GM23248 (cell line): ENCODE data around the gene DLG4. TPM values are rescaled to one million over a fixed set of nuclear protein-coding genes. Genes with fewer than 3 reads are reported as not detected.
A peak's percentile ranks its signal among the peaks of the same experiment; 100 is the strongest.

ENCODE experiments used
- DNase-seq: peaks from one replicate; pipeline ENCODE4 v3.0.0-alpha.2; 2015
- H2AFZ ChIP-seq: fragments of 200-600 bp; sonication (generic); 2 replicates; pipeline ENCODE4 v1.6.1; 2016; ENCODE audit warnings: antibody characterized with exemption
- H3F3A ChIP-seq: fragments of 200-600 bp; sonication (generic); 2 replicates; pipeline ENCODE4 v1.6.1; 2016; ENCODE audit warnings: mild to moderate bottlenecking, antibody characterized with exemption, mixed run types; ENCODE audit not compliant: insufficient read depth
- H3K27ac ChIP-seq: fragments of 200-600 bp; sonication (generic); 2 replicates; pipeline ENCODE4 v1.5.1; 2016; ENCODE audit warnings: mild to moderate bottlenecking
- H3K27me3 ChIP-seq: fragments of 200-600 bp; sonication (generic); replicated peaks from 2 replicates; pipeline ENCODE4 v1.6.1; 2016; ENCODE audit warnings: mild to moderate bottlenecking; ENCODE audit not compliant: insufficient read depth
- H3K36me3 ChIP-seq: fragments of 200-600 bp; sonication (generic); 2 replicates; pipeline ENCODE4 v1.6.1; 2016; ENCODE audit warnings: low read depth, mild to moderate bottlenecking
- H3K4me1 ChIP-seq: fragments of 200-600 bp; sonication (generic); 2 replicates; pipeline ENCODE4 v1.6.1; 2016; ENCODE audit warnings: mild to moderate bottlenecking; ENCODE audit not compliant: insufficient read depth
- H3K4me2 ChIP-seq: fragments of 200-600 bp; sonication (generic); one replicate; pipeline ENCODE4 v1.6.1; 2016; ENCODE audit warnings: mild to moderate bottlenecking; ENCODE audit not compliant: unreplicated experiment
- H3K4me3 ChIP-seq: fragments of 200-600 bp; sonication (generic); 2 replicates; pipeline ENCODE4 v1.5.1; 2016; ENCODE audit warnings: mild to moderate bottlenecking
- H3K79me2 ChIP-seq: fragments of 200-600 bp; sonication (generic); 2 replicates; pipeline ENCODE4 v1.6.1; 2016; ENCODE audit warnings: mild to moderate bottlenecking; ENCODE audit not compliant: insufficient read depth
- H3K9ac ChIP-seq: fragments of 200-600 bp; sonication (generic); 2 replicates; pipeline ENCODE4 v1.6.1; 2016; ENCODE audit warnings: mild to moderate bottlenecking
- H3K9me2 ChIP-seq: fragments of 200-600 bp; sonication (generic); 2 replicates; pipeline ENCODE4 v1.6.1; 2016; ENCODE audit warnings: mixed run types, mild to moderate bottlenecking, moderate library complexity; ENCODE audit not compliant: insufficient read depth
- H3K9me3 ChIP-seq: fragments of 200-600 bp; sonication (generic); one replicate; pipeline ENCODE4 v1.6.1; 2017; ENCODE audit warnings: low read depth
- H4K20me1 ChIP-seq: fragments of 200-600 bp; sonication (generic); 2 replicates; pipeline ENCODE4 v1.6.0; 2016; ENCODE audit not compliant: insufficient read depth
- EZH2 ChIP-seq: fragments of 200-600 bp; sonication (generic); IDR thresholded peaks from 2 replicates; pipeline ENCODE4 v1.6.1; 2018; ENCODE audit warnings: antibody characterized with exemption, mild to moderate bottlenecking; ENCODE audit not compliant: insufficient read depth, poor library complexity, severe bottlenecking
- EZH2phosphoT487 ChIP-seq: fragments of 200-600 bp; sonication (generic); IDR thresholded peaks from 2 replicates; pipeline ENCODE4 v1.6.1; 2018; ENCODE audit warnings: antibody characterized with exemption, moderate library complexity, mild to moderate bottlenecking, low read depth; ENCODE audit not compliant: insufficient read depth
- WGBS, 2 experiments: methylation state at CpG; one replicate each; pipeline ENCODE4 v1.1.6; 2015 to 2017; ENCODE audit warnings: low lambda C conversion rate in 2 of 2, low coverage in 1 of 2; ENCODE audit errors: missing lambda C conversion rate in 2 of 2; 5-methylcytosine and 5-hydroxymethylcytosine counted together
- in situ Hi-C: fragments of 300-500 bp; cut with MboI; formaldehyde crosslinking; loops from 2 replicates; pipeline ENCODE4 v1.15.0; 2020
- polyA plus RNA-seq: library from polyadenylated mRNA; unstranded; fragments of >200 nt; fragmentation: Nextera tagmentation; extraction: Ambion mirVana; gene quantifications from 2 replicates; pipeline ENCODE4 v1.2.1, GENCODE V29; 2016
- total RNA-seq: library from RNA; depleted of rRNA; stranded (reverse); fragments of >200 nt; shearing (Covaris generic); gene quantifications from 2 replicates; pipeline ENCODE4 v1.2.3, GENCODE V29; 2014

Gene DLG4
- total and polyA plus RNA-seq, 2 experiments from 2014 or later, result 1.3 to 13.1 TPM

- no peaks in the 10 kb centered on the region; the same call in 1 of the 2 replicates for H4K20me1 ChIP-seq
- TF ChIP-seq EZH2phosphoT487 (no peak), EZH2 (no peak)
- H3K4me1 ChIP-seq, result peaks cover 38% of the 10 kb centered on the region
- H3K79me2 ChIP-seq, result peaks cover 85% of the 10 kb centered on the region
- H3K9ac ChIP-seq, result peak overlapping the region; percentile 96
- H3K4me3 ChIP-seq, result peak overlapping the region; percentile 99
- H3K27ac ChIP-seq, result peak overlapping the region; percentile 77; the same call in 1 of the 2 replicates
- H3K36me3 ChIP-seq, result peaks cover 14% of the 10 kb centered on the region; the same call in 1 of the 2 replicates
- no peak overlapping the region for H2AFZ ChIP-seq
- peak overlapping the region; percentile 44 for H3K4me2 ChIP-seq
- in situ Hi-C loops, result no loop called here
- 75 to 77% methylated on average over 6 of the region's 6 CpGs for WGBS, 2 experiments
- DNase-seq, result no peak
- H3K27me3 ChIP-seq, result no peaks in the 10 kb centered on the region
- no peaks in the 10 kb centered on the region for H3K9me2 ChIP-seq
- no peaks in the 10 kb centered on the region for H3K9me3 ChIP-seq
- peaks cover 56% of the 10 kb centered on the region for H3F3A ChIP-seq
Measured at GRCh38 chr17:7236808-7237207, 17.2 kb upstream of the DLG4 start.

GRCh38 chr17:7235693-7236665 lies 16.3 kb upstream of the DLG4 start:
- no peak overlapping the region for H3K4me3 ChIP-seq
- TF ChIP-seq EZH2phosphoT487, result no peak
- no peak for TF ChIP-seq EZH2
- peaks cover 48% of the 10 kb centered on the region for H3F3A ChIP-seq
- H4K20me1 ChIP-seq, result no peaks in the 10 kb centered on the region; the same call in 1 of the 2 replicates
- no peaks in the 10 kb centered on the region for H3K9me2 ChIP-seq
- H2AFZ ChIP-seq, result no peak overlapping the region
- H3K9me3 ChIP-seq, result no peaks in the 10 kb centered on the region
- WGBS, 2 experiments, result 83 to 87% methylated on average over 22 of the region's 22 CpGs
- peak overlapping the region; percentile 77 for H3K27ac ChIP-seq
- no peaks in the 10 kb centered on the region for H3K27me3 ChIP-seq
- in situ Hi-C loops, result no loop called here
- peaks cover 12% of the 10 kb centered on the region; the same call in 1 of the 2 replicates for H3K36me3 ChIP-seq
- peak overlapping the region; percentile 95 for H3K4me2 ChIP-seq
- peaks cover 33% of the 10 kb centered on the region for H3K4me1 ChIP-seq
- peak; percentile 47 for DNase-seq
- H3K79me2 ChIP-seq, result peaks cover 85% of the 10 kb centered on the region
- peak overlapping the region; percentile 96; the same call in 1 of the 2 replicates for H3K9ac ChIP-seq

GRCh38 chr17:7234083-7234951 lies 14.7 kb upstream of the DLG4 start, which contains the start of gene DVL2:
Gene DVL2, minus strand, starts transcription at chr17:7234517. Its CDS starts 255 bp downstream, at chr17:7234262.
- Histone ChIP-seq H3K9ac (peak within 1 kb of the TSS; percentile 91), H3K4me1 (peaks cover 22% of the 10 kb centered on the region), H3K27ac (peak within 1 kb of the TSS; percentile 77), H3K36me3 (no peaks in the 10 kb centered on the region; the same call in 1 of the 2 replicates), H2AFZ (peak within 1 kb of the TSS; percentile 76), H3K9me2 (no peaks in the 10 kb centered on the region), H4K20me1 (no peaks in the 10 kb centered on the region; the same call in 1 of the 2 replicates), H3F3A (peaks cover 36% of the 10 kb centered on the region), H3K4me3 (peak within 1 kb of the TSS; percentile 89), H3K4me2 (peak within 1 kb of the TSS; percentile 95), H3K9me3 (no peaks in the 10 kb centered on the region), H3K27me3 (no peaks in the 10 kb centered on the region), H3K79me2 (peaks cover 89% of the 10 kb centered on the region)
- peak; percentile 98 for DNase-seq
- TF ChIP-seq EZH2, result no peak
- no peak for TF ChIP-seq EZH2phosphoT487
- in situ Hi-C loops, result no loop called here
- 1 to 2% methylated on average over 44 to 71 of the region's 72 CpGs for WGBS, 2 experiments

- Histone ChIP-seq H4K20me1 (no peaks in the 10 kb centered on the region; the same call in 1 of the 2 replicates), H3K27me3 (no peaks in the 10 kb centered on the region), H3K36me3 (no peaks in the 10 kb centered on the region; the same call in 1 of the 2 replicates), H3K4me1 (peaks cover 22% of the 10 kb centered on the region), H2AFZ (peak overlapping the region; percentile 76), H3K79me2 (peaks cover 89% of the 10 kb centered on the region), H3K4me2 (peak overlapping the region; percentile 95), H3K9me2 (no peaks in the 10 kb centered on the region), H3F3A (peaks cover 36% of the 10 kb centered on the region), H3K27ac (peak overlapping the region; percentile 77), H3K9ac (peak overlapping the region; percentile 91), H3K9me3 (no peaks in the 10 kb centered on the region), H3K4me3 (peak overlapping the region; percentile 89)
- 1% methylated on average over 9 of the region's 9 CpGs for WGBS, 2 experiments
- peak; percentile 75 for DNase-seq
- in situ Hi-C loops, result no loop called here
- TF ChIP-seq EZH2 (no peak), EZH2phosphoT487 (no peak)
Measured at GRCh38 chr17:7233701-7234082, 14.1 kb upstream of the DLG4 start.
